ENCODE data around the gene ARVCF. TPM values are rescaled to one million over a fixed set of nuclear protein-coding genes. Genes with fewer than 3 reads are reported as not detected.

ARVCF gene
- polyA plus RNA-seq, 4 donors, result 2.2 to 17.9 (median 7.3) TPM

DNA sequence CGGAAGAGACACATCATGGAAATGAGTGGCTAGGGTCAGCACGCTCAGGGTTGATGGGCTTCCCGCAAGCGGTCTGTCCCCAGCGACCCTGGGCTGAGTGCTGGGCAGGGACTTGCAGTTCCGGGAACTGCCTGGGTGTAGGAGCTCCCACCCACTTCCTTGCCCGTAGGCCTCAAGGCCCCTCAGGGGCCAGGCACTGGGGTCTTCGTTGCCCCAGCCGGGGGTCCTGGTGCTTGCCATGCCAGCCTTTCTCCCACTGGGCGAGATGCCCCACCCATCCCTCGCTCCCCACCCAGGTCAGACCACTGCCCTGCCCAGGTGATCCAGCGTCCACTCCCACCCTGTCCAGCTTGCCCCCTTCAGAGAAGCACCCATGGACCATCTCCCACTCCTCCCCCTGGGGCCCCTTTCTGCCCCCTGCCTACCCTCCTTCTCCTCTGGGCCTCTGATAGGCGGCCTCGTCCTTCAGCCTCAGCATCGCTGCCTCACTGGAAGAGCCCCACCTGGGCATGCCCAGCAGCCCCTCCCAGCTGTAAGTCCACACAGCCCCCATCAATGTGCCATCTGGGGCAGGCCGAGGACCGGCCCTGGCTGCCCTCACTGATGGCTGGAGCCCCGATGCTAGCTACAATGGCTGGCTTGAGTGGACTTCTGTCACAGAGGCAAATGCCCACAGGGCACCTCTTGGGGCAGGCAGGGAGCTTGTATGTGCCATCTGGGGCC, 45.6 kb upstream of the ARVCF start:
- Histone ChIP-seq H3K4me3 (ENCODE audit: low read depth in 1 of 3, low read length in 3 of 3) (no peak overlapping the region), H3K9me3 (ENCODE audit: control insufficient read depth in 2 of 2, insufficient read depth in 1 of 2, low read depth in 1 of 2, low read length in 1 of 2) (no peaks in the 10 kb centered on the region), H3K36me3 (ENCODE audit: control insufficient read depth in 3 of 3, insufficient read depth in 2 of 3, low read depth in 1 of 3, low read length in 3 of 3) (peaks cover 5 to 59% (median 6%) of the 10 kb centered on the region in 3 donors), H3K27me3 (ENCODE audit: control insufficient read depth in 3 of 3, insufficient read depth in 3 of 3, low read length in 3 of 3) (no peaks in the 10 kb centered on the region), H3K4me1 (ENCODE audit: control insufficient read depth in 3 of 3, insufficient read depth in 2 of 3, low read depth in 1 of 3, low read length in 2 of 3) (no peaks in the 10 kb centered on the region), H3K27ac (ENCODE audit: low read depth in 1 of 3, low read length in 2 of 3) (no peak overlapping the region)
- FAIRE-seq, result no peak
- WGBS, 3 donors, result 93 to 96% (median 95%) methylated on average over 17 to 18 of the region's 18 CpGs
- no peak for DNase-seq

DNA sequence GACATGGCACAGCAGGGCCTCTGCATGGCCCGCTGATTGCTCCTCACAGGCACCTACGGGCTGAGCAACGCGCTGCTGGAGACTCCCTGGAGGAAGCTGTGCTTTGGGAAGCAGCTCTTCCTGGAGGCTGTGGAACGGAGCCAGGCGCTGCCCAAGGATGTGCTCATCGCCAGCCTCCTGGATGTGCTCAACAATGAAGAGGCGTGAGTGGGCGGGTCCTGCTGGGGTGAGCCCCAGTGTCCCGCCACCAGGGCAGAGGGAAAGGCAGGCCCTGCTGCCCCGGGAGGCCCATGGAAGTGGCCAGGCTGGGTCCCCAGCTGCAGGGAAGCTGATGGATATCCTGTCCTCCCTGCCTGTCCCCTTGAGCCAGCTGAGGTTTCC, 44.8 kb upstream of the ARVCF start:
- H3K4me3 ChIP-seq (ENCODE audit: low read depth in 1 of 3, low read length in 3 of 3), result no peak overlapping the region
- H3K27ac ChIP-seq (ENCODE audit: low read depth in 1 of 3, low read length in 2 of 3), result no peak overlapping the region
- 89 to 91% (median 89%) methylated on average over 8 to 11 of the region's 11 CpGs for WGBS, 3 donors
- DNase-seq (no peak), FAIRE-seq (no peak)
- no peaks in the 10 kb centered on the region for H3K4me1 ChIP-seq (ENCODE audit: control insufficient read depth in 3 of 3, insufficient read depth in 2 of 3, low read depth in 1 of 3, low read length in 2 of 3)
- H3K27me3 ChIP-seq (ENCODE audit: control insufficient read depth in 3 of 3, insufficient read depth in 3 of 3, low read length in 3 of 3), result no peaks in the 10 kb centered on the region
- no peaks in the 10 kb centered on the region for H3K9me3 ChIP-seq (ENCODE audit: control insufficient read depth in 2 of 2, insufficient read depth in 1 of 2, low read depth in 1 of 2, low read length in 1 of 2)
- H3K36me3 ChIP-seq (ENCODE audit: control insufficient read depth in 3 of 3, insufficient read depth in 2 of 3, low read depth in 1 of 3, low read length in 3 of 3), result peaks cover 5 to 66% (median 6%) of the 10 kb centered on the region in 3 donors

DNA sequence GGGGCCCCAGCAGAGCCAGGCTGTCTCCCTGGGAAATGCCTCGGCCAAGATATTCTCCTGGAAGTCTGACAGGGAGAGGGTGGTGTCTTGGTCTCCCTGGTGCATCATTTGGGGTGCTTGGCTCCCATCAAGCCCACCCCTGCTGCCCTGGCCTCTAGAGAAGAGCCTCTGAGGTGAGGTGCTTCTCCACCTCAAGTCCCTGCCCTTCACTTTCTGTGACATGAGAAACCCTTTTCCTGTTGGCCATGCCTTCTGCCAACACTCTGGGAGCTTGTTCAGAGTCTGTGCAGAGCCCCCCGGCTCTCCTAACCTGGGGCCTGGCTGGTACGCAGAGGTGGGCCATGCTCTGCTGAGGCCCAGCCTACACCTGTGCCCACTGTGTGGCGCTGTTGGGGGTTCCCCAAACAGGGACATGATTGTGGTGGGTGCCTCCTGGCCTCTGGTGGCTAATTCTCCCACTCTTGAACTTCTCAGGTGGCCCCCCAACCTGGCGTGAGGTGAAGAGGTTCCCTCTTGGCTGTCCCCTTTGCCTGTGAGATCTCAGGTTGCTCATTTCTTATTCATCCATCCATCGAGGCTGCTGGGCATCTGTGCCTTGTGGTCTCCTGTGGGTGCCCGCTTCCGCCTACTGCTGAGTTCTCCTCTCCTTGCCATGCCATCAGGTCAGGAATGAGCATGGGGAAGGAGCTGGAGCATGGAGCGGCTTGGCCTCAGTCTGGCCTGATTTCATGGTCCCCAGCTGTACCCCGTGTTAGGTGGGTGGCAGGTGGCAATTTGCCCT, 44.3 kb upstream of the ARVCF start:
- H3K27me3 ChIP-seq (ENCODE audit: control insufficient read depth in 3 of 3, insufficient read depth in 3 of 3, low read length in 3 of 3), result no peaks in the 10 kb centered on the region
- DNase-seq, result no peak
- no peak overlapping the region for H3K4me3 ChIP-seq (ENCODE audit: low read depth in 1 of 3, low read length in 3 of 3)
- FAIRE-seq, result no peak
- H3K36me3 ChIP-seq (ENCODE audit: control insufficient read depth in 3 of 3, insufficient read depth in 2 of 3, low read depth in 1 of 3, low read length in 3 of 3), result peaks cover 5 to 71% (median 11%) of the 10 kb centered on the region in 3 donors
- no peak overlapping the region for H3K27ac ChIP-seq (ENCODE audit: low read depth in 1 of 3, low read length in 2 of 3)
- WGBS, 3 donors, result 92 to 96% (median 94%) methylated on average over 10 of the region's 10 CpGs
- no peaks in the 10 kb centered on the region for H3K9me3 ChIP-seq (ENCODE audit: control insufficient read depth in 2 of 2, insufficient read depth in 1 of 2, low read depth in 1 of 2, low read length in 1 of 2)
- H3K4me1 ChIP-seq (ENCODE audit: control insufficient read depth in 3 of 3, insufficient read depth in 2 of 3, low read depth in 1 of 3, low read length in 2 of 3), result no peaks in the 10 kb centered on the region

DNA sequence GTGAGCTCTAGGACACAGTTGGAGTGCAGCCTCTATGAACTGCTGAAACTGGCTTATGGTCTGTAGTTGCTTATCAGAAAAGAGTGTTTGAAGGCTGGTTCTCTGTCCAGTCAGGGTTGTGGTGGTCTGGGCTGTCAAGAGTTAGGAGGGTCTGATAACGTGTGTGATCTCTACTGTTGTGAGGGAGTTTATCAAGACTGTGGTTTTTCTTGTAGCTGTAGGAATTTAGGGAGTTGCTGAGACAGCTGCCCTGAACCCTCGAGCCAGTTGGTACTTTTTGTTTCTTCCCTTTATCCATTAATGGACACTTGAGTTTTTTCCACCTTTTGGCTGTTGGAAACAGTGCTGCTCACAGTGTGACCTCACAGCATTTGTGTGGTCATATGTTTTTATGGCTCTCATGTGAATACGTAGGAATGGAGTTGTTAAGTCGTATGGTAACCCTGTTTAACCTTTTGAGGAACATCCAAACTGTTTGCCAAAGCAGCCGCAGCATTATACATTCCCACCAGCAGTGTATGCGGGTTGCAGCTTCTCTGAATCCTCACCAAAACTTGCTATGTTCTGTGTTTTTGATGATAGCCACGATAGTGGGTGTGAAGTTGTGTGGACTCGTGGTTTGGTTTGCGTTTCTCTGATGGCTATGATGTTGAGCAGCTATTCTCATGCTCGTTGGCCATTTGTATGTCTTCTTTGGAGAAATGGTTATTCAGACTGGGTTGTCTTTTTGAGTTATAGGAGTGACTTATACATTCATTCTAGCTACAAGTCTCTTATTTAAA, 42.6 kb upstream of the ARVCF start:
- FAIRE-seq (no peak), DNase-seq (no peak)
- peaks cover 5 to 74% (median 13%) of the 10 kb centered on the region in 3 donors for H3K36me3 ChIP-seq (ENCODE audit: control insufficient read depth in 3 of 3, insufficient read depth in 2 of 3, low read depth in 1 of 3, low read length in 3 of 3)
- 81 to 87% (median 83%) methylated on average over 10 of the region's 10 CpGs for WGBS, 3 donors
- H3K4me1 ChIP-seq (ENCODE audit: control insufficient read depth in 3 of 3, insufficient read depth in 2 of 3, low read depth in 1 of 3, low read length in 2 of 3), result no peaks in the 10 kb centered on the region
- H3K27me3 ChIP-seq (ENCODE audit: control insufficient read depth in 3 of 3, insufficient read depth in 3 of 3, low read length in 3 of 3), result no peaks in the 10 kb centered on the region
- no peak overlapping the region for H3K4me3 ChIP-seq (ENCODE audit: low read depth in 1 of 3, low read length in 3 of 3)
- no peaks in the 10 kb centered on the region for H3K9me3 ChIP-seq (ENCODE audit: control insufficient read depth in 2 of 2, insufficient read depth in 1 of 2, low read depth in 1 of 2, low read length in 1 of 2)
- H3K27ac ChIP-seq (ENCODE audit: low read depth in 1 of 3, low read length in 2 of 3), result no peak overlapping the region

DNA sequence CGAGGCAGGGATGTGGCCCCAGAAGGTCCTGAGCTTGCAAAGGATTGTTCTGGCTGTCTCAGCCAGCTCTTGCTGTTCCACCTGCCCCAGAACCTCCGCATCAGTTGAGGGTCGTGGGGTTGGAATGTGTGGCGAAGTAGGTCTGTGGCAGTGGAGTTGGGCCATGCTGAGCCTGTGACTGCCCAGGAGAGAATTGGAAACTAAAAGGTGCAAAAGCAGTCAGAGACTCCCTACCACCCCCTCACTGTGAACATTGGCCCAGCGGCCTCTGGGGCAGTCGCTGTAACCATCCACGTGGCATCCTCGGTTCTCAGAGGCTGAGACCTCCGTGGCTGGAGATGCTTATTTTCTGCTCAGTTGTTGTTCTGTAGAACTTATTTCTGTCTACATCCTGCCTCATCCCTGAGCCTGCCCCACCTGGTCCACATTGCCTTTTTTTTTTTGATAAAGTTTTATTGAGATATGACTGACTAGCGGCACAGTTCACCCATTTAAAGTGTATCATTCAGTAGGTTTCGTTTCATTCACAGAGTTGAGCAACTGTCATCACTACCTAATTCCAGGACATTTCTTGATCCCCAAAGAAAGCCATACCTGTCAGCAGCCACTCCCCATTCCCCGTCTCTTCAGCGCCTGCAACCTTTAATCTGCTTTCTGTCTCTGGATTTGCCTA, 41.1 kb upstream of the ARVCF start:
- FAIRE-seq, result no peak
- H3K4me3 ChIP-seq (ENCODE audit: low read depth in 1 of 3, low read length in 3 of 3), result no peak overlapping the region
- no peaks in the 10 kb centered on the region for H3K4me1 ChIP-seq (ENCODE audit: control insufficient read depth in 3 of 3, insufficient read depth in 2 of 3, low read depth in 1 of 3, low read length in 2 of 3)
- no peaks in the 10 kb centered on the region for H3K27me3 ChIP-seq (ENCODE audit: control insufficient read depth in 3 of 3, insufficient read depth in 3 of 3, low read length in 3 of 3)
- H3K9me3 ChIP-seq (ENCODE audit: control insufficient read depth in 2 of 2, insufficient read depth in 1 of 2, low read depth in 1 of 2, low read length in 1 of 2), result no peaks in the 10 kb centered on the region
- 96 to 97% (median 97%) methylated on average over 13 of the region's 13 CpGs for WGBS, 3 donors
- no peak overlapping the region for H3K27ac ChIP-seq (ENCODE audit: low read depth in 1 of 3, low read length in 2 of 3)
- peaks cover 6 to 74% (median 15%) of the 10 kb centered on the region in 3 donors for H3K36me3 ChIP-seq (ENCODE audit: control insufficient read depth in 3 of 3, insufficient read depth in 2 of 3, low read depth in 1 of 3, low read length in 3 of 3)
- DNase-seq, result no peak

DNA sequence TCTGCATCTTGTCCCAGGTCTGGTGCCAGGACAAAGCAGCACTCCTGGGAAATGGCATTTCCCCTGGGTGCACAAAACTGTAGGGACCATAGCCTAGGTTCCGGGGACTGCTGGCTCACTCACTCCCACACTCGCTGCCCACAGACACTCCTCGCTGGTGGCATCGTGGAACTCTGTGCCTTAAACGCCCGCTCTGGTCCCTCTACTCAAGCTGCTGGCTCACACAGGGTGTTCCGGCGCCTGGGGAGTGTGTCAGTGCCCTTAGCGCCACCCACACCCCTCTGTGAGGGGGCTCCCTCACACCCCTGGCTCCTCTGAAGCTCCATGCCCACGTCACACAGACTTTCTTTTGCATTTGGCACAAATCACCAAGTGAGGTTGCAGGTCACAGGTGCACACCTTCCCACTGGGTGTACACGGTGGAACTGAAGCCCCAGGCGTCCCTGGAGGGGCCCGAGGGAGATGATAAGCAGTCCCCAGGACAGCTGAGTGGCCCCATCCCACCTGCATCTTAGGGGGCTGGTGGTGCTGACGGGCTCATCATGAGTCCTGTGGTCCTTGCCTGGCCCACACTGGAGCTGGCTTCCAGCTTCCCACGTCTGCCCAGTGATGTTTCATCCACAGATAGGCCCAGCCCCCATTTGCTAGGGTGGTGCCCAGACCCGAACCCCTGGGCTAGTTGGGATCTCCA, 40.2 kb upstream of the ARVCF start:
- Histone ChIP-seq H3K27ac (ENCODE audit: low read depth in 1 of 3, low read length in 2 of 3) (no peak overlapping the region), H3K27me3 (ENCODE audit: control insufficient read depth in 3 of 3, insufficient read depth in 3 of 3, low read length in 3 of 3) (no peaks in the 10 kb centered on the region), H3K4me3 (ENCODE audit: low read depth in 1 of 3, low read length in 3 of 3) (no peak overlapping the region), H3K36me3 (ENCODE audit: control insufficient read depth in 3 of 3, insufficient read depth in 2 of 3, low read depth in 1 of 3, low read length in 3 of 3) (peaks cover 6 to 74% (median 15%) of the 10 kb centered on the region in 3 donors), H3K9me3 (ENCODE audit: control insufficient read depth in 2 of 2, insufficient read depth in 1 of 2, low read depth in 1 of 2, low read length in 1 of 2) (no peaks in the 10 kb centered on the region), H3K4me1 (ENCODE audit: control insufficient read depth in 3 of 3, insufficient read depth in 2 of 3, low read depth in 1 of 3, low read length in 2 of 3) (no peaks in the 10 kb centered on the region)
- WGBS, 3 donors, result 93 to 94% (median 94%) methylated on average over 16 of the region's 16 CpGs
- FAIRE-seq (no peak), DNase-seq (no peak)

DNA sequence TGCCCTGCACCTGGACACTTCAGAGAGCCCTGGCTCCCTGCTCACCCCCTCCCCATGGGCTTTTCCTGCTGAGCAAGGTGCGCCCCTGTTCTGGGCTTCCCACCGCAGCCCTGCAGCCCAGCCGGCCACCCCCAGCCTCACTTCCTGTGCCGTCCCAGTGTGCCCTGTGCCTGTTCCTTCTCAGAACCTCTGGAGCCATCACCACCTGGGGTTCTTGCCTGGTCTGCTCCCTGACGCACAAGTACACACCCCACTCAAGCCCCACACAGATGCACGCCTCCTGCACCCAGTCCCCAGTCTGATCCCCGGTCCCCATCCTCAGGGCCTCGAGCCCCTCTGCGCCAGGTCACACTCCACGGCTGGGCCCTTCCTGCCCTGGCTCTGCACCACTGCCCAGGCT, 39.5 kb upstream of the ARVCF start:
- Histone ChIP-seq H3K36me3 (ENCODE audit: control insufficient read depth in 3 of 3, insufficient read depth in 2 of 3, low read depth in 1 of 3, low read length in 3 of 3) (peaks cover 4 to 70% (median 12%) of the 10 kb centered on the region in 3 donors), H3K4me1 (ENCODE audit: control insufficient read depth in 3 of 3, insufficient read depth in 2 of 3, low read depth in 1 of 3, low read length in 2 of 3) (no peaks in the 10 kb centered on the region), H3K9me3 (ENCODE audit: control insufficient read depth in 2 of 2, insufficient read depth in 1 of 2, low read depth in 1 of 2, low read length in 1 of 2) (no peaks in the 10 kb centered on the region), H3K27ac (ENCODE audit: low read depth in 1 of 3, low read length in 2 of 3) (no peak overlapping the region), H3K27me3 (ENCODE audit: control insufficient read depth in 3 of 3, insufficient read depth in 3 of 3, low read length in 3 of 3) (no peaks in the 10 kb centered on the region), H3K4me3 (ENCODE audit: low read depth in 1 of 3, low read length in 3 of 3) (no peak overlapping the region)
- 90 to 100% (median 93%) methylated on average over 7 to 10 of the region's 10 CpGs for WGBS, 3 donors
- DNase-seq, result no peak
- no peak for FAIRE-seq
